ENCODE results near the gene FERMT3.

DNA sequence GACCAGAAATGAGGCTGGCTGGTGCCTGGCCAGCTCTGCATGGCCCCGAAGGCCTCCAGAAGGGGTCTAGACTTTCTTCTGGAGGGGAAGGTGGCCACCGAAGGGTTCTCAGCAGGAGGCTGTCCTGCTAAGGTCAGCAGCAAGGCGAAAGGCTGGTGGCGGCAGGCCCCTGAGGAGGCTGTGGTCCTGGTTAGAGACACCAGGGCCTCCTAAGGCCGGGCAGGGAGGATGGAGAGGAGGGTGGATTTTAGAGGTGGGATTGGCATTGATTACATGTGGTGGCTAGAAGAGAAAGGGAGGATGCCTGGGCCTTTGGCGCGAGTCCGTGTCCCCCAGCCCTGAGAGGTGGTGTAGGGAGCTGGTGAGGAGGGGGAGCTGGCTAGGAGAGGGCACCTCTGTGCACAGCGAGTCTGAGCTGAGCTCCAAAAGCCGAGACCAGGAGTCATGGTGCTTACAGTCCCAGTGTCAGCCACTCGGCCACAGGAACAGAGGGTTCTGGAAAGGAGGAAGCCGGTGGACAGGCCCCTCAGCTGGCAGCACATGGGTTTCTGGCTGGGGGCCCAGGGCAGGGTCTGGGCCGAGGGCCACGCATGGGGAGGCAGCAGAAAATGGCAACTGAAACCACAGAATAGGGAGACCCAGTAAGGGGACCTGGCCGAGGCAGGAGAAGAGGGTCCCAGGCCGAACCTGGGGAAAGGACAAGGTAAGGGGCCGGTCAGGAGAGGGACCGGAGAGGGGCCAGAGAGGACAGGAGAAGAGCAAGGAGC is 2.5 kb downstream of the FERMT3 start:
- TF ChIP-seq, protein P1, sequence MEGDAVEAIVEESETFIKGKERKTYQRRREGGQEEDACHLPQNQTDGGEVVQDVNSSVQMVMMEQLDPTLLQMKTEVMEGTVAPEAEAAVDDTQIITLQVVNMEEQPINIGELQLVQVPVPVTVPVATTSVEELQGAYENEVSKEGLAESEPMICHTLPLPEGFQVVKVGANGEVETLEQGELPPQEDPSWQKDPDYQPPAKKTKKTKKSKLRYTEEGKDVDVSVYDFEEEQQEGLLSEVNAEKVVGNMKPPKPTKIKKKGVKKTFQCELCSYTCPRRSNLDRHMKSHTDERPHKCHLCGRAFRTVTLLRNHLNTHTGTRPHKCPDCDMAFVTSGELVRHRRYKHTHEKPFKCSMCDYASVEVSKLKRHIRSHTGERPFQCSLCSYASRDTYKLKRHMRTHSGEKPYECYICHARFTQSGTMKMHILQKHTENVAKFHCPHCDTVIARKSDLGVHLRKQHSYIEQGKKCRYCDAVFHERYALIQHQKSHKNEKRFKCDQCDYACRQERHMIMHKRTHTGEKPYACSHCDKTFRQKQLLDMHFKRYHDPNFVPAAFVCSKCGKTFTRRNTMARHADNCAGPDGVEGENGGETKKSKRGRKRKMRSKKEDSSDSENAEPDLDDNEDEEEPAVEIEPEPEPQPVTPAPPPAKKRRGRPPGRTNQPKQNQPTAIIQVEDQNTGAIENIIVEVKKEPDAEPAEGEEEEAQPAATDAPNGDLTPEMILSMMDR (IDR thresholded peaks at IDR 0.05): no peak
- TF ChIP-seq POLR2AphosphoS5 (IDR thresholded peaks at IDR 0.05; ENCODE audit: insufficient read depth in 1 of 2, low read depth in 1 of 2): no peak
- no peak for TF ChIP-seq POLR2A (IDR thresholded peaks at IDR 0.05)
